Measurements from ENCODE around the gene FKBP1C. TPM values are rescaled to one million over a fixed set of nuclear protein-coding genes. Genes with fewer than 3 reads are reported as not detected.

The FKBP1C gene
- polyA plus RNA-seq, 1 donor from 2014 or later: 0.54 TPM

- H3K79me2 ChIP-seq (replicated peaks; ENCODE audit: insufficient read depth, low read length): no peaks in the 10 kb centered on the region
- H3K36me3 ChIP-seq (ENCODE audit: insufficient read depth, low read length): no peaks in the 10 kb centered on the region
- no peak overlapping the region for H3K4me3 ChIP-seq (ENCODE audit: low read length)
- H3K4me2 ChIP-seq (ENCODE audit: low read length): no peak overlapping the region
- H4K20me1 ChIP-seq (ENCODE audit: insufficient read depth): no peaks in the 10 kb centered on the region
- no peak overlapping the region for H3K9ac ChIP-seq (ENCODE audit: low read length)
- H3K27ac ChIP-seq (ENCODE audit: low read length): no peak overlapping the region
- H3K9me3 ChIP-seq (ENCODE audit: low read length): no peaks in the 10 kb centered on the region
- no peaks in the 10 kb centered on the region for H3F3A ChIP-seq (ENCODE audit: insufficient read depth, low read length, poor library complexity, severe bottlenecking)
- H3K9me2 ChIP-seq (ENCODE audit: insufficient read depth, low read length): no peaks in the 10 kb centered on the region
- TF ChIP-seq POLR2AphosphoS5 (IDR thresholded peaks at IDR 0.05): no peak
- no peak for TF ChIP-seq CTCF (IDR thresholded peaks at IDR 0.05; ENCODE audit: poor library complexity, severe bottlenecking)
- TF ChIP-seq SMC3 (conservative IDR thresholded peaks at IDR 0.05; ENCODE audit: poor library complexity): no peak
- no peak for TF ChIP-seq MXI1 (conservative IDR thresholded peaks at IDR 0.05; ENCODE audit: poor library complexity, severe bottlenecking)
- TF ChIP-seq RAD21 (conservative IDR thresholded peaks at IDR 0.05): no peak
- no peak for TF ChIP-seq REST (IDR thresholded peaks at IDR 0.05; ENCODE audit: borderline replicate concordance)
- TF ChIP-seq EP300 (conservative IDR thresholded peaks at IDR 0.05; ENCODE audit: poor library complexity, severe bottlenecking): no peak
- no peak for TF ChIP-seq EZH2 (IDR thresholded peaks at IDR 0.05; ENCODE audit: borderline replicate concordance, insufficient read depth, low read length, poor library complexity, severe bottlenecking)
- TF ChIP-seq TAF1 (IDR thresholded peaks at IDR 0.05; ENCODE audit: low read depth): no peak
- H2AFZ ChIP-seq (ENCODE audit: low read depth, low read length): no peak overlapping the region
- no peaks in the 10 kb centered on the region for H3K27me3 ChIP-seq (ENCODE audit: insufficient read depth, low read depth, low read length)
Observed at GRCh38 chr6:63249875-63250482, 38.7 kb downstream of the FKBP1C start.

GRCh38 chr6:63259153-63259552 is 47.9 kb downstream of the FKBP1C start:
- Histone ChIP-seq H3K9me3 (ENCODE audit: low read length) (no peaks in the 10 kb centered on the region), H3K4me2 (ENCODE audit: low read length) (no peak overlapping the region), H3K9ac (ENCODE audit: low read length) (no peak overlapping the region), H3K4me3 (ENCODE audit: low read length) (no peak overlapping the region), H3F3A (ENCODE audit: insufficient read depth, low read length, poor library complexity, severe bottlenecking) (no peaks in the 10 kb centered on the region), H3K27ac (ENCODE audit: low read length) (no peak overlapping the region), H3K79me2 (replicated peaks; ENCODE audit: insufficient read depth, low read length) (no peaks in the 10 kb centered on the region), H2AFZ (ENCODE audit: low read depth, low read length) (no peak overlapping the region), H3K9me2 (ENCODE audit: insufficient read depth, low read length) (no peaks in the 10 kb centered on the region), H3K27me3 (ENCODE audit: insufficient read depth, low read depth, low read length) (no peaks in the 10 kb centered on the region), H3K36me3 (ENCODE audit: insufficient read depth, low read length) (no peaks in the 10 kb centered on the region), H4K20me1 (ENCODE audit: insufficient read depth) (no peaks in the 10 kb centered on the region)
- TF ChIP-seq POLR2AphosphoS5 (IDR thresholded peaks at IDR 0.05): no peak
- TF ChIP-seq REST (IDR thresholded peaks at IDR 0.05; ENCODE audit: borderline replicate concordance): no peak
- TF ChIP-seq EP300 (conservative IDR thresholded peaks at IDR 0.05; ENCODE audit: poor library complexity, severe bottlenecking): no peak
- no peak for TF ChIP-seq RAD21 (conservative IDR thresholded peaks at IDR 0.05)
